ENCODE results near the gene PRDM9. TPM values are rescaled to one million over a fixed set of nuclear protein-coding genes. Genes with fewer than 3 reads are reported as not detected.

Gene PRDM9
- total RNA-seq (not detected), total RNA-seq (0 reads per million in 29 experiments)
- not detected for total RNA-seq (2013)

GRCh38 chr5:23507278-23507685 lies at the start of gene PRDM9:
PRDM9 (plus strand) TSS chr5:23507609; CDS start chr5:23509034, 1,425 bp downstream.
- ATAC-seq (replicated peaks in 1 of 4) = peak in 3 of 4 experiments; percentile 31 to 76 (median 41)
- no peak within 1 kb of the TSS for H3K27ac Mint-ChIP-seq

GRCh38 chr5:23457780-23458179 lies 49.6 kb upstream of the PRDM9 start:
- Histone ChIP-seq H3K27me3 (replicated peaks in 1 of 2; ENCODE audit: control insufficient read depth in 2 of 2, extremely low read depth in 1 of 2, insufficient read depth in 2 of 2, low read length in 1 of 2) (no peaks in the 10 kb centered on the region), H3K4me1 (ENCODE audit: control insufficient read depth in 1 of 2, extremely low read depth in 1 of 2, insufficient read depth in 2 of 2, low read length in 2 of 2) (no peaks in the 10 kb centered on the region), H3K9me3 (no peaks in the 10 kb centered on the region), H3K4me3 (ENCODE audit: control insufficient read depth in 1 of 2, extremely low read depth in 1 of 2, low read length in 1 of 2) (no peak overlapping the region), H3K27ac (ENCODE audit: low read length) (no peak overlapping the region), H3K36me3 (ENCODE audit: control insufficient read depth in 2 of 2, extremely low read depth in 1 of 2, insufficient read depth in 1 of 2, low read length in 1 of 2) (no peaks in the 10 kb centered on the region)
- POLR2A ChIA-PET = interaction anchor here in 1 of 2 donors (0.6 kb wide), 1 partner anchor 8 kb away, joined by 3 read pairs; no protein-coding TSS in a partner anchor
- H3K4me1 Mint-ChIP-seq = no peaks in the 10 kb centered on the region
- DNase-seq = no peak
- CTCF ChIA-PET = no interaction called here
- H3K9me3 Mint-ChIP-seq = peaks cover 6 to 33% (median 15%) of the 10 kb centered on the region in 3 donors
- no peak overlapping the region for H3K27ac Mint-ChIP-seq
- no CpG with 5 or more reads among the region's 3 CpGs for WGBS (ENCODE audit: insufficient coverage)
- ATAC-seq (replicated peaks in 1 of 4) = no peak
- H3K27me3 Mint-ChIP-seq = no peaks in the 10 kb centered on the region
- no peak overlapping the region for H3K4me3 Mint-ChIP-seq
- no peaks in the 10 kb centered on the region for H3K36me3 Mint-ChIP-seq

More at GRCh38 chr5:23507278-23507685, at the start of gene PRDM9:
- no peak within 1 kb of the TSS for H3K4me3 ChIP-seq (ENCODE audit: control insufficient read depth in 1 of 2, extremely low read depth in 1 of 2, low read length in 1 of 2)
- peaks cover 0 to 4% of the 10 kb centered on the region in 2 experiments for H3K27me3 ChIP-seq (replicated peaks in 1 of 2; ENCODE audit: control insufficient read depth in 2 of 2, extremely low read depth in 1 of 2, insufficient read depth in 2 of 2, low read length in 1 of 2)
- Mint-ChIP-seq H3K9me3 (peaks cover 21 to 27% (median 27%) of the 10 kb centered on the region in 3 donors), H3K4me3 (peak within 1 kb of the TSS in 2 of 3 donors; percentile 9 to 15), H3K27me3 (no peaks in the 10 kb centered on the region), H3K36me3 (no peaks in the 10 kb centered on the region), H3K4me1 (no peaks in the 10 kb centered on the region)
- H3K36me3 ChIP-seq (ENCODE audit: control insufficient read depth in 2 of 2, extremely low read depth in 1 of 2, insufficient read depth in 1 of 2, low read length in 1 of 2) = no peaks in the 10 kb centered on the region
- WGBS (ENCODE audit: insufficient coverage) = 67% methylated on average over 15 of the region's 27 CpGs
- H3K9me3 ChIP-seq = no peaks in the 10 kb centered on the region
- H3K27ac ChIP-seq (ENCODE audit: low read length) = no peak within 1 kb of the TSS
- no peaks in the 10 kb centered on the region for H3K4me1 ChIP-seq (ENCODE audit: control insufficient read depth in 1 of 2, extremely low read depth in 1 of 2, insufficient read depth in 2 of 2, low read length in 2 of 2)
- DNase-seq = peak in 10 of 35 experiments; percentile 0 to 69 (median 12)
- ChIA-PET CTCF (no interaction called here), POLR2A (no interaction called here)

GRCh38 chr5:23459214-23459613 lies 48.2 kb upstream of the PRDM9 start:
- ATAC-seq (replicated peaks in 1 of 4) = no peak
- H3K27ac ChIP-seq (ENCODE audit: low read length) = no peak overlapping the region
- H3K36me3 ChIP-seq (ENCODE audit: control insufficient read depth in 2 of 2, extremely low read depth in 1 of 2, insufficient read depth in 1 of 2, low read length in 1 of 2) = no peaks in the 10 kb centered on the region
- H3K9me3 ChIP-seq = no peaks in the 10 kb centered on the region
- H3K27ac Mint-ChIP-seq = no peak overlapping the region
- ChIA-PET POLR2A (no interaction called here), CTCF (no interaction called here)
- no peaks in the 10 kb centered on the region for H3K27me3 Mint-ChIP-seq
- no peaks in the 10 kb centered on the region for H3K4me1 Mint-ChIP-seq
- WGBS (ENCODE audit: insufficient coverage) = no CpG with 5 or more reads among the region's 3 CpGs
- no peaks in the 10 kb centered on the region for H3K36me3 Mint-ChIP-seq
- H3K4me1 ChIP-seq (ENCODE audit: control insufficient read depth in 1 of 2, extremely low read depth in 1 of 2, insufficient read depth in 2 of 2, low read length in 2 of 2) = no peaks in the 10 kb centered on the region
- H3K9me3 Mint-ChIP-seq = peaks cover 10 to 37% (median 18%) of the 10 kb centered on the region in 3 donors
- no peak for DNase-seq
- H3K27me3 ChIP-seq (replicated peaks in 1 of 2; ENCODE audit: control insufficient read depth in 2 of 2, extremely low read depth in 1 of 2, insufficient read depth in 2 of 2, low read length in 1 of 2) = no peaks in the 10 kb centered on the region
- H3K4me3 ChIP-seq (ENCODE audit: control insufficient read depth in 1 of 2, extremely low read depth in 1 of 2, low read length in 1 of 2) = no peak overlapping the region
- H3K4me3 Mint-ChIP-seq = no peak overlapping the region

GRCh38 chr5:23461576-23461975 lies 45.8 kb upstream of the PRDM9 start:
- Mint-ChIP-seq H3K27me3 (no peaks in the 10 kb centered on the region), H3K36me3 (no peaks in the 10 kb centered on the region), H3K4me1 (no peaks in the 10 kb centered on the region), H3K9me3 (peaks cover 9 to 20% (median 12%) of the 10 kb centered on the region in 3 donors), H3K27ac (no peak overlapping the region), H3K4me3 (no peak overlapping the region)
- WGBS (ENCODE audit: insufficient coverage) = no CpG with 5 or more reads among the region's 1 CpG
- Histone ChIP-seq H3K36me3 (ENCODE audit: control insufficient read depth in 2 of 2, extremely low read depth in 1 of 2, insufficient read depth in 1 of 2, low read length in 1 of 2) (no peaks in the 10 kb centered on the region), H3K4me1 (ENCODE audit: control insufficient read depth in 1 of 2, extremely low read depth in 1 of 2, insufficient read depth in 2 of 2, low read length in 2 of 2) (no peaks in the 10 kb centered on the region), H3K27ac (ENCODE audit: low read length) (no peak overlapping the region), H3K27me3 (replicated peaks in 1 of 2; ENCODE audit: control insufficient read depth in 2 of 2, extremely low read depth in 1 of 2, insufficient read depth in 2 of 2, low read length in 1 of 2) (no peaks in the 10 kb centered on the region), H3K9me3 (no peaks in the 10 kb centered on the region), H3K4me3 (ENCODE audit: control insufficient read depth in 1 of 2, extremely low read depth in 1 of 2, low read length in 1 of 2) (no peak overlapping the region)
- ATAC-seq (replicated peaks in 1 of 4) = no peak
- CTCF ChIA-PET = no interaction called here
- POLR2A ChIA-PET = no interaction called here
- no peak for DNase-seq

- H3K27me3 Mint-ChIP-seq = no peaks in the 10 kb centered on the region
- no peaks in the 10 kb centered on the region for H3K4me1 Mint-ChIP-seq
- H3K36me3 ChIP-seq (ENCODE audit: control insufficient read depth in 2 of 2, extremely low read depth in 1 of 2, insufficient read depth in 1 of 2, low read length in 1 of 2) = no peaks in the 10 kb centered on the region
- H3K27ac ChIP-seq (ENCODE audit: low read length) = no peak overlapping the region
- ATAC-seq (replicated peaks in 1 of 4) = no peak
- no peaks in the 10 kb centered on the region for H3K27me3 ChIP-seq (replicated peaks in 1 of 2; ENCODE audit: control insufficient read depth in 2 of 2, extremely low read depth in 1 of 2, insufficient read depth in 2 of 2, low read length in 1 of 2)
- H3K4me3 Mint-ChIP-seq = no peak overlapping the region
- WGBS (ENCODE audit: insufficient coverage) = no CpG with 5 or more reads among the region's 2 CpGs
- no peaks in the 10 kb centered on the region for H3K36me3 Mint-ChIP-seq
- no peak overlapping the region for H3K27ac Mint-ChIP-seq
- CTCF ChIA-PET = no interaction called here
- POLR2A ChIA-PET = no interaction called here
- no peaks in the 10 kb centered on the region for H3K9me3 ChIP-seq
- DNase-seq = no peak
- peaks cover 12 to 26% (median 21%) of the 10 kb centered on the region in 3 donors for H3K9me3 Mint-ChIP-seq
- H3K4me1 ChIP-seq (ENCODE audit: control insufficient read depth in 1 of 2, extremely low read depth in 1 of 2, insufficient read depth in 2 of 2, low read length in 2 of 2) = no peaks in the 10 kb centered on the region
- no peak overlapping the region for H3K4me3 ChIP-seq (ENCODE audit: control insufficient read depth in 1 of 2, extremely low read depth in 1 of 2, low read length in 1 of 2)
Measured at GRCh38 chr5:23466401-23466912, 41.0 kb upstream of the PRDM9 start.

- Histone ChIP-seq H3K36me3 (ENCODE audit: control insufficient read depth in 2 of 2, extremely low read depth in 1 of 2, insufficient read depth in 1 of 2, low read length in 1 of 2) (no peaks in the 10 kb centered on the region), H3K4me3 (ENCODE audit: control insufficient read depth in 1 of 2, extremely low read depth in 1 of 2, low read length in 1 of 2) (no peak overlapping the region), H3K9me3 (peaks cover 2% of the 10 kb centered on the region), H3K4me1 (ENCODE audit: control insufficient read depth in 1 of 2, extremely low read depth in 1 of 2, insufficient read depth in 2 of 2, low read length in 2 of 2) (no peaks in the 10 kb centered on the region), H3K27me3 (replicated peaks in 1 of 2; ENCODE audit: control insufficient read depth in 2 of 2, extremely low read depth in 1 of 2, insufficient read depth in 2 of 2, low read length in 1 of 2) (no peaks in the 10 kb centered on the region), H3K27ac (ENCODE audit: low read length) (no peak overlapping the region)
- DNase-seq = no peak
- no peaks in the 10 kb centered on the region for H3K27me3 Mint-ChIP-seq
- no peak overlapping the region for H3K27ac Mint-ChIP-seq
- H3K36me3 Mint-ChIP-seq = no peaks in the 10 kb centered on the region
- POLR2A ChIA-PET = interaction anchor here in 1 of 2 donors (0.6 kb wide), 1 partner anchor 130 kb away, joined by 3 read pairs; no protein-coding TSS in a partner anchor
- H3K4me3 Mint-ChIP-seq = no peak overlapping the region
- H3K4me1 Mint-ChIP-seq = no peaks in the 10 kb centered on the region
- no peak for ATAC-seq (replicated peaks in 1 of 4)
- CTCF ChIA-PET = no interaction called here
- H3K9me3 Mint-ChIP-seq = peaks cover 8 to 19% (median 16%) of the 10 kb centered on the region in 3 donors
- WGBS (ENCODE audit: insufficient coverage) = 80% methylated on average over 1 of the region's 3 CpGs
Measured at GRCh38 chr5:23468658-23469057, 38.8 kb upstream of the PRDM9 start.

- POLR2A ChIA-PET = no interaction called here
- no peaks in the 10 kb centered on the region for H3K36me3 Mint-ChIP-seq
Measured at GRCh38 chr5:23473915-23474314, 33.5 kb upstream of the PRDM9 start.

More at GRCh38 chr5:23473915-23474314, 33.5 kb upstream of the PRDM9 start:
- Mint-ChIP-seq H3K9me3 (peaks cover 3 to 16% (median 12%) of the 10 kb centered on the region in 3 donors), H3K4me3 (no peak overlapping the region), H3K27ac (no peak overlapping the region), H3K27me3 (no peaks in the 10 kb centered on the region), H3K4me1 (no peaks in the 10 kb centered on the region)
- peaks cover 6% of the 10 kb centered on the region for H3K9me3 ChIP-seq
- H3K27me3 ChIP-seq (replicated peaks in 1 of 2; ENCODE audit: control insufficient read depth in 2 of 2, extremely low read depth in 1 of 2, insufficient read depth in 2 of 2, low read length in 1 of 2) = no peaks in the 10 kb centered on the region
- H3K27ac ChIP-seq (ENCODE audit: low read length) = no peak overlapping the region
- H3K4me1 ChIP-seq (ENCODE audit: control insufficient read depth in 1 of 2, extremely low read depth in 1 of 2, insufficient read depth in 2 of 2, low read length in 2 of 2) = no peaks in the 10 kb centered on the region
- CTCF ChIA-PET = no interaction called here
- ATAC-seq (replicated peaks in 1 of 4) = no peak
- no peak for DNase-seq
- no peak overlapping the region for H3K4me3 ChIP-seq (ENCODE audit: control insufficient read depth in 1 of 2, extremely low read depth in 1 of 2, low read length in 1 of 2)
- no peaks in the 10 kb centered on the region for H3K36me3 ChIP-seq (ENCODE audit: control insufficient read depth in 2 of 2, extremely low read depth in 1 of 2, insufficient read depth in 1 of 2, low read length in 1 of 2)

Measured in T-cell (primary cell).